GM10266 (cell line): Measurements from ENCODE around the gene GPHN.
A peak's percentile ranks its signal among the peaks of the same experiment; 100 is the strongest.

Experiments used
- DNase-seq: peaks from one replicate; pipeline ENCODE4 v3.0.0; 2012; ENCODE audit errors: extremely low spot score
- CTCF ChIP-seq: IDR thresholded peaks from 2 replicates; pipeline ENCODE4 v1.5.1; 2012; ENCODE audit warnings: mild to moderate bottlenecking, low read depth; ENCODE audit not compliant: control insufficient read depth, insufficient read depth; ENCODE audit errors: missing control alignments

Gene GPHN

GRCh38 chr14:66507722-66508546 is at the start of gene GPHN:
TSS of gene GPHN (plus strand) at chr14:66508147.
- DNase-seq = peak; percentile 90
- peak; percentile 43 for TF ChIP-seq CTCF

- no peak for DNase-seq
- no peak for TF ChIP-seq CTCF
These were observed 48.3 kb upstream of the GPHN start for GRCh38 chr14:66459603-66460002.

GRCh38 chr14:66464261-66464660 is 43.7 kb upstream of the GPHN start:
- TF ChIP-seq CTCF = no peak
- DNase-seq = no peak

- DNase-seq = no peak
- TF ChIP-seq CTCF = no peak
These were observed 39.1 kb upstream of the GPHN start for GRCh38 chr14:66468778-66469367.

GRCh38 chr14:66471584-66471983 is 36.4 kb upstream of the GPHN start:
- DNase-seq = no peak
- TF ChIP-seq CTCF = no peak

GRCh38 chr14:66472251-66472650 is 35.7 kb upstream of the GPHN start:
- no peak for TF ChIP-seq CTCF
- no peak for DNase-seq

- no peak for TF ChIP-seq CTCF
- DNase-seq = no peak
These were observed 34.7 kb upstream of the GPHN start for GRCh38 chr14:66473223-66473622.
